HG03565 (cell line): ENCODE results near the gene SH3RF3.

Source experiments
- ATAC-seq: cut with Tn5 transposase; IDR thresholded peaks from one replicate; pipeline ENCODE4 v1.9.1; 2021; ENCODE audit warnings: mild to moderate bottlenecking, moderate library complexity; ENCODE audit not compliant: unreplicated experiment

SH3RF3 gene

DNA sequence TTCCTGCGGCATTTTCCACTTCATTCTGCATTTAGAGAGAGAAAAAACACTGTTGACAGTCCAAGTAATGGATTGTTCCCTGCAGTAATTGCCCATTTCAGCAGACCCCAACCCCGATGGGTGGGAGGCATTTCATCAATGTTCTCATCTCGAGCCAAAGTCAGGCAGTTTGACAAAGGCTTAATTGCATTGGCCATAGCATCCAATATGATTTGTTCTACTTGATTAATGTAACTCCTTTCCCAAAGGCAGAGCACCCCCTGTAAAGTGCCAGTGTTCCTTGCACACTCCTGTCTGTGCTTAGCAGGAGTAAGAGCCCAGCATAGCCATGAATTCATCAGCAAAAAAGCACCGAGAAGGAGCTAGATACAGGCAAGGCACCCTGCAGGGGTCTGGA, 310.4 kb downstream of the SH3RF3 start:
- ATAC-seq = no peak

DNA sequence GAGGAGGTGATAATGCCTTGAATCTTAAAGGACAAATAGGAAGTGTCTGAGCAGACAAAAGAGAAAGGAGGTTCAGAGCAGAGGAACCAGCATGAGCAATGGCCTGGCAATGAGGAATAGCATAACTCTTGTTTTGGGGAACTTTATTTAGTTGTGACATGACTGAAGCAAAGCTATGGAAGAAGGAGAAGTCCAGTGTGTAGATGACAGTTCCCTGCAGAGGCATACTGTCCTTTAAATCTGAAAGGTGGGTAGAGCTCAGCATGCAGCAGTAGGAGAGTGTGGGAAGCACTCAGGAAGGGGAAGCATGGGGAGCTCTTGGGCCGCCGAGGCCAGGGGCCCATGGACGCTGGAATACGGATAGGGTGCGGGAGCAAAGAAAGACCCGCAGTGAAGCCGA, 311.0 kb downstream of the SH3RF3 start:
- no peak for ATAC-seq

DNA sequence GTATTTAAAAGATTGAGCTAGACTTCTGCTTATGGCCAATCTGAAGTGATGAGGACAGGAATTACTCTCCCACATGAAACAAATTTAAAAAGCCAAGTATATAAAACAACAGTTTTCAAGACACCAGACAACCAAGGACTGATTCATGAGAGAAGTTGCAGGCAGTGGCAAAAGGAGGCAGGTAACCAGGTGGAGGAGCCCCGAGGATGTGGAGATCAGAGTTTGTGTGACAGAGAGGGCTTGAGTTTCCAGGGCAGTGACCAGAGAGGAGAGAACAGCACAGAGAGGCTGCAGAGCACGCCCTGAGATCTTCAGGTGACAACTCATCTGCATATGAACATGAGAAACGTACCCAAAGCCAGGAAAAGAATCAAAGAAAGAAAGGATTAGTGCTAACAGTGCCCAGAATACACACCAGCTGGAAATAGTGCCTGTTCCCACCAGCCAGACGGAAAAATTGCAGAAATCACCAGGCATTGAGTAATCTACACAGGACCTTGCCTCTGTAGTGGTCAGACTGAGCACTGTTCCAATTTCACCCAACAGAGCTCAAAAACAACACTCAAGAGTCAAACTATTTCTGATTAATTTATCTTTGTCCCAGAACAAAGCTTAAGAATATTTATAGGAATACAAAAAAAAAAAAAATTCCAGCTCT, 311.6 kb downstream of the SH3RF3 start:
- ATAC-seq = no peak

- ATAC-seq = no peak
Observed at GRCh38 chr2:109442715-109443319, 313.8 kb downstream of the SH3RF3 start.

DNA sequence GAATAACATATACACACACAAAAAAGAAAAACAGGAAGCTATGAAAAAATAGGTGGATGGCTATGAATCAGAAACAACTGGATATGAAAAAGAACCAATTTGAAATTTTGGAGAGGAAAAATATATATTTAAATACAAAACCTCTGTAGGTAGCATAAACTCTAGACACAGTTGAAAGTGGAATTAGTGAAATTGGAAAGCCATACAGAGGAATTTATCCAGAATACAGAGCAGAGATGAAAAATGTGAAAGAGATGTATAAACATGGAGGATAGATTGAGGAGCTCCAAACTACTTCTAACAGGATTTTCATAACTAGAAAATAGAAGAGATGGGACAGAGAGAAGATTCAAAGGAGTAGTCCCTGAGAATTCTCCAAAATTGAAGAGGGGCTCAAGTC, 315.9 kb downstream of the SH3RF3 start:
- ATAC-seq = no peak

- no peak for ATAC-seq
Observed at GRCh38 chr2:109446278-109447131, 317.5 kb downstream of the SH3RF3 start.

DNA sequence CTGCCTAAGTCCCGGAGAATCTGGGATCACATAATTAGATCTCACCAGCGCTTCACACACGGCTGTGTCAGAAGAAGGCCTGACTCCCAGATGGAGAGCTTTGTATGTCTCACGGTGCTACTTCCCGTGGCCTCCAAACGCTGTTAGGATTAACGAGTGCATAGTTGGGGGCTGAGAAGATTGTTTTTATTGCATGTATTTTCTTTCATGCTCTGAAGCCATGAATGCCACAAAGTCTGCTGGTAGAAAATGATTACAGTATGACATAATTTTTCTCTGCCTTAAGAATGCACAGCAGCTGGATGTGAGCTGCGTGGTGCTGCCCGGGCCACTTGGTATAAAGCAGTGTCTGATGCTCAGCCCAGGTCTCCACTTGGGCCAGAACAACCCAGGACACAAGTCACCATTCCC, 318.3 kb downstream of the SH3RF3 start:
- ATAC-seq = no peak

- ATAC-seq = no peak
Observed at GRCh38 chr2:109447776-109448175, 318.8 kb downstream of the SH3RF3 start.

- no peak for ATAC-seq
Observed at GRCh38 chr2:109448207-109448606, 319.2 kb downstream of the SH3RF3 start.

DNA sequence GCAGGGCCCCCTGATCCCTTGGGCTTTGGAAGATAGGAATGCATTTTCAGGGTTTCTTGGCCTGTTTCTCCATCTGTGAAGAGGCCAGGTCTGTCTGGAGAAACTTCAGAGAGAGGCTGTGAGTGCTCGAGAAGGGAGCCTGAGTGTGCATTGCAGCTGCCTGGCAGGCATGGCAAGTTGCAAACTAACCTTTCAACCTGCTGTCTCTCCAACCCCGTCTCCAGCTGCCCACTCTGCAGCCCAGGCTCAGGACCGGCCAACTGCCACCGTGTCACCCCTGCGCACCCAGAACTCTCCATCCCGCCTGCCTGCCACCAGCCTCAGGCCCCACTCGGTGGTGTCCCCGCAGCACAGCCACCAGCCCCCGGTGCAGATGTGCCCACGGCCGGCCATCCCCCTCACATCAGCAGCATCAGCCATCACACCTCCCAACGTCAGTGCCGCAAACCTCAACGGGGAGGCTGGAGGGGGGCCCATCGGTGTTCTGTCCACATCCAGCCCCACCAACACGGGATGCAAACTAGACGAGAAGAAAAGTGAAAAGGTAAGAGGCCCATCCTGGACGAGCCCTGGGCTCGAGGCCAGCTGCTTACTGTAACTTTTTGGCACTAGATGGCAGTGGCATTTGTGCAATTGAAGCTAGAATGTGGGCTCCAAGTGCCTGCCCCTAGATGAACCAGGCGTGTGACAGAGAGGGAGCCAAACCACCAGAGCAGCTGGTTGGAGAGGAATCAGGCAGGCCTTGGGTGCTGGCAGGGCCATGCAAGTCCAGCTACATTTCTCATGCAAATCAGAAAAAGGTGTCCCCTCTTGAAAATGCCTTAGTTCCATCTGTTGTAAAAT, 320.2 kb downstream of the SH3RF3 start:
- no peak for ATAC-seq

GRCh38 chr2:109450574-109451273, 321.7 kb downstream of the SH3RF3 start:
- ATAC-seq = no peak

DNA sequence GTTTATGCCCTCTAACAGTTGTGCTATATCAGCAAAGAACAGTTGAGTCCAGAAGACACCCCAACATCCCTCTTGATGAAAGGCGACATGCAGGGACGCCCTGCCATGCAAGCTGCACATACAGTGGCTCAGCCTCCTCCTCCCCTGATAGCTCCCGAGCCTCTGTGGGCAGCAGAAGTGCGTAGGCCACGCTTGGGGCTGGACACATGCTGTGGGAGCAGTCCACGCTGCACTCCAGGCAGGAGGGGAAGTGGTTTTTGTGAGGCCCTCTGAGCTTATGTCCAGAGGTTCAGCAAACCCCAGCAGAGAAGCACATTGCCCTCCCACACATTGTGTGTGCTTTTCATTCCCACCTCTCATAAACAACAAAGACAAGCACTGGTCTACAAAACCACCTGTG, 322.7 kb downstream of the SH3RF3 start:
- ATAC-seq = no peak

DNA sequence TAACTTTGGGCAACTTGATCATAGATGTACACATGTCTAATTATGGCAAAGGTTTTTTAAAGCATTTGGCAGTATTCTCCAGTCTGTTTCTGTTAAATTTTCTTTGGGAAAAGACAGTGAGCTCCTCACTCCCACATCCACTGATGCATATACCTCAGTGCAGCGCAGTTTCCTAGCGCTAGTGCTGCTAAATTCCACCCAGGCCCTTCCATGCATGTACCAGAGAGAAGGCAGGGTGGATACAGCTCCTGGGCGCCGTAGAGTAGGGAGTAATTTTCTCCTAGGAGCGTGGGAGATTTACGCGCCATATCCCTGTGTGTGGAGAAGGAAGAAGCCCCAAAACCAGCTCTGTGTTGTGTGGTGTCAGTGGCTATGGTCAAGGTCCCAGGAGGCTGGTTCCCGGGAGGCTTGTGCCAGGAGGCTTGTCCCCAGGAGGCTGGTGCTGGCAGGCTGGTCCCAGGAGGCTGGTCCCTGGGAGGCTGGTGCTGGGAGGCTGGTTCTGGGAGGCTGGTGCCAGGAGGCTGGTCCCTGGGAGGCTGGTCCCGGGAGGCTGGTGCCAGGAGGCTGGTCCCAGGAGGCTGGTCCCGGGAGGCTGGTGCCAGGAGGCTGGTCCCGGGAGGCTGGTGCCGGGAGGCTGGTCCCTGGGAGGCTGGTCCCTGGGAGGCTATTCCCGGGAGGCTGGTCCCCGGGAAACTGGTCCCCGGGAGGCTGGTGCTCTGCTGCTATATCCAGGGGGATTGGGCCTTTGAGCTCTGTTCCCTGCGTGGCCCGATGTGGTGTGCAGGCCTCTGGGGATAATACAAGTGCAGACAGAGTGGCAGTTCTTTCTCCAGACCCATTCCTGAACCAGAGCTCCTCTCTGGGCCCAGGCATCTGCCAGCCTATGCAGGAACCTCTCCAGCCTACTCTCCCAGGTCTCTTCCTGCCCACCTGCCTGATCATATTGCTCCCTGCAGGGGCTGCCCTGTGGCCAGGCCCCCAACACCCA, 323.6 kb downstream of the SH3RF3 start:
- no peak for ATAC-seq

GRCh38 chr2:109453371-109453995, 324.5 kb downstream of the SH3RF3 start:
- no peak for ATAC-seq

GRCh38 chr2:109454304-109454703, 325.3 kb downstream of the SH3RF3 start:
- ATAC-seq = no peak

- ATAC-seq = no peak
Observed at GRCh38 chr2:109454765-109455394, 325.9 kb downstream of the SH3RF3 start.

DNA sequence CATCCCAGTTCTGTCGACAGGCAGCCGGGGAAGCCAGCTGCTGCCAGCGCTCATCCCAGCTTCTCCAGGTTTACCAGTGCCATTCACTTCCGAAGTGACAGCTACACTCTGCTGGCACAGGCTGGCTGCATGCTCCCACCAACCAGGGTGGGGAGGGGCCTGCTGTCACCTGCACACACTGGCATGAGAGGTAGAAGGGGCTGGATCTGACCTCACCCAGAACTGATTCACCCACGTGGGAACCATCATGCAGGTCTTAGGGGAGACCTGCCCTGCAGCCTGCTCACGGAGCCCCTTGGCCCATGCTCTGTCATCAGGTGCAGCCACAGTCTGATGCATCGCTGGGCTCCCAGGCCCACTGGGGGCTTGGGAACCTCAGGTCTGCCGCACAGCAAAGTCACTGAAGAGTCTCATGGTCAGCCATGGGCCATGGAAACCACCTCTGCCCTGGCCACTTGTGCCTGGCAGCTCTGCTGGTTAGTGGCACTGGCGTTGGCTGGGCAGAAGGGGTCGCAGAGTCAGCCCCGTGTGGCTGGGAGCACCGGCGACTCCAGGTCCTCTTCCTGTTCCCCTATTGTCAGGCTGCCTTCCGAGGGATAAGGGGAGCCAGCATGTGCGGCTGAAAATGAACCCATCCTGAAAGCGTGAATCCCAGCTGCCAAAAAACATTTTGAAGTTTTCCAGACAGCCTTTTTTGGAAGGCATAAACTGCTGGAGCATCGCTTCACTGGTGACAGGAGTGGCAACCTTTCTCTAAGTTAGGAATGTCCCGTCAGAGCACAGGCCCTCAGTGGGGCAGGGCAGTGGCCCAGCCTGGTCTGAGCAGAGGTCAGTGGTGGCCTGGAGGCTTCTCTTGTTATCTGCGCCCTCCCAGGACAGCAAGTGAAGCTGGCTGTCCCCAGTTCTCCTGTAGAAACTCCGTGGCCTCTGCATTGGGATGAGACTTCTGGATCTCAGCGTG, 327.0 kb downstream of the SH3RF3 start:
- no peak for ATAC-seq
